NOMO-1 treated with DMSO at 0.1 percent for 48 hours (cell line): ENCODE results near the gene MTHFD2.

Experiments used
- DNase-seq: peaks from one replicate; lab custom pipeline; 2025; ENCODE audit not compliant: unreplicated experiment; lab: John Stamatoyannopoulos, UW

MTHFD2 gene

DNA sequence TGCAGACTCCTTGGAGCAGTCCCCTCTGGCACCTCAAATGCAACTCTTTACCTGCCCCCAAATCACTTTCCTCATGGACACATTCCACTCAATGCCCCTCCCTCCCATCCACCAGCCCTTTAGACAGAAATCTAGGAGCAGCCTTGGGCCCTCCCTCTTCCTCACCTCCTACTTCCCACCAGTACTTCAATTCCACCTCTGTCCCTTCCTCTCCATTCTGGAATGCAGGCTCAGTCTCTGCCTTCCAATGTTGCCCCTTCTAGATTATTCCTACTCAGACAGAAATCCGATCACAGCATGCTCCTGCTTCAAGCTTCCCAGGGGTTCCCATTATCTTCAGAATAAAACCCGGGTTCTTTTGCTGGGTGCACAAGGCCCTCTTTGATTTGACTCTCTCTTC is 62.1 kb downstream of the MTHFD2 start:
- no peak for DNase-seq

DNA sequence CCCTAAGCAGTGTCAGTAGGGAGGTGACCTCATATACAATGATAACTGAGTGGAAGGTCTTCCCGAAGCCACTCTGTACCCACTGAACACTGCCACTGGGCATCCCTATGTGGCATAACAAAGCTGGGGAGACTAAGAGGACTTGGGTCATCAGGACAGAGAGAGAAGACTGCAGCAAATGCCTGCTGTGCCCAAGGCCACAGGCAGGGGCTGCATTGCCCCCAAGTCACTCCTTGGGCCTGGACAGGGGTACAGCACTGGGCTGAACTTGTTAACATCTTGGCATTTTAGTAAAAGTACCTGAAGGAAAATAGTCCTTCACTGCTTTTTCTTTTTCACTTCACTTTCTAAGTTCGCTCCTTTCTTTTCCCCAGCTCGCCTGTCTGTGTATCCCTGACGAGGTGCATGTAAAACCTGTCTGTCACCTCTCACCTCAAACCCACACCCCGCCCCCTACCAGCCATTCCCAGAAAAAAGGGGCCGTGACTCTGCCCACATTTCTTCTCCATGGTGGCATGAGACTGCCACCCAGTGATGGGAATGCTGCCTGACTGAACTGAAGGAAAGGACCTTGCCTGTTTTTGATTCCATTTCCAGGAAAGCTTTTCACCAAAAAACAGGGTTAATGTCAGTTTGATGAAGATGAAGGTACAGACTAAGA is 62.9 kb downstream of the MTHFD2 start:
- DNase-seq, result no peak

DNA sequence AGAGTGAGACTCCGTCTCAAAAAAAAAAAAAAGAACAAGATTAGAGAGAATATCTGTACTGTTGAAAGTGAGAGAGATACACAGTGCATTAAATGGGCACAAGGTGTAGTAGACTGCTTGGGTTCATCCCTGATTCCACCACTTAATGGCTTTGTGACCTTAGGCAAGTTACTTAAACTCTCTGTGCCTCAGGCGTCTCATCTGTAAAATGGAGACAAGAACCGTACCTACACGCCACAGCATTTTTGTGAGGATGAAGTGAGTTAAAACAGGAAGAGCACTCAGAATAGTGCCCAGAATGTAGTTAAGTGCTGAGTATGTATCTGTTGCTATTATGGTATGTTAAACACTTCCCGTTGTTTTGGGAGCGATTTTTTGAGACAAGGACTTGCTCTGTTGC is 64.3 kb downstream of the MTHFD2 start:
- DNase-seq, result no peak

DNA sequence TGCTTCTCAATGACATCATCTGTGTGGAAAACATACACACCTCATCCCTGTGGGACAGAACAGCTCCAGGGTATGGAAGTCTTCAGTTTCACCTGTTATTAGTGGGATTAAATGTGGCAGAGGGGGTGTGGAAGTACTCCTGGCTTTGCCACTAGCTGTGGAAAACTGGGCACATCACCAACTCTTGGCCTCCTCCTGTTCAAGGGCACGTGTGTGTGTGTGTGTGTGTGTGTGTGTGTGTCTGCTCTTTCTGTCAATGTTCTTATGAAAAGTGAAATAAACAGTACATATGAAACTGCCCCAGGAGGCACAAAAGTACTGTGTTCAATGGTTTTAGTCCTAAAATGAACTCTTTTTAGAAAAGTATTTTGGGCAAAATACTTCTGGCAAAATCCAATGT is 65.9 kb downstream of the MTHFD2 start:
- no peak for DNase-seq

DNA sequence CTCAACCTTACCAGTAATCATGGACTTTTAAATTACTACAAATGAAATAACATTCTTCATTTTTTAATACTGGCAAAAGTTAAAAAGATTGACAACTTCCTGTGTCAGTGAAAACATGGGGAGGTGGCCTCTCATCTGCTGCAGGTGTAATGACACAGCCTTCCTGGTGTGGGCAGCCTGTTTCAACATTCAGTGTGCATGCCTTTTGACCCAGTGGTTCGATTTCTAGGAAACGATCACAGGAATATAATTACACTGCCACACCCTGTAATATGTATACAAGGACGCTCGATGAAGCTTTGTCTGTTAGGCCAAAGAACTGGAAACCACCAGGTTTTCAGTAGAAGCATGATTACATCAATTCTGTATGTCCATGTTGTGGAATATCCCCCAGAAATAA is 68.7 kb downstream of the MTHFD2 start:
- peak; percentile 53 for DNase-seq
